Mononuclear cell (primary cell): Measurements from ENCODE around the gene DBNDD1. TPM values are rescaled to one million over a fixed set of nuclear protein-coding genes. Genes with fewer than 3 reads are reported as not detected.
"Not testable (repeated sequence)": the region's sequence is repeated elsewhere in the genome, so short reads cannot be mapped to it uniquely, and the experiment has no call there.

Experiments used
- H3K27me3 ChIP-seq: 2 replicates; pipeline ENCODE4 v1.6.0; 2011; ENCODE audit warnings: low read length, control low read depth; ENCODE audit not compliant: insufficient read depth
- H3K4me1 ChIP-seq: 2 replicates; pipeline ENCODE4 v1.5.1; 2011; ENCODE audit warnings: mild to moderate bottlenecking, low read length, control low read depth; ENCODE audit not compliant: insufficient read depth
- H3K4me3 ChIP-seq: 2 replicates; pipeline ENCODE4 v1.5.1; 2011; ENCODE audit warnings: mild to moderate bottlenecking, low read length, moderate library complexity
- H3K9me3 ChIP-seq: 2 replicates; pipeline ENCODE4 v1.5.1; 2011; ENCODE audit warnings: low read depth, mild to moderate bottlenecking, control low read depth, low read length
- total RNA-seq: library from RNA; depleted of rRNA; stranded (reverse); fragments of >200 nt; gene quantifications from one replicate; pipeline ENCODE4 v1.2.3, GENCODE V29; 2012

DBNDD1 gene
- total RNA-seq, 1 donor, result 1.8 TPM

- Histone ChIP-seq H3K9me3 (no peaks in the 10 kb centered on the region), H3K4me1 (peaks cover 17% of the 10 kb centered on the region), H3K27me3 (no peaks in the 10 kb centered on the region), H3K4me3 (peak overlapping the region; percentile 16)
Observed at GRCh38 chr16:90009172-90009899, 9.9 kb downstream of the DBNDD1 start.

- Histone ChIP-seq H3K4me3 (peak overlapping the region; percentile 16), H3K9me3 (no peaks in the 10 kb centered on the region), H3K4me1 (peaks cover 17% of the 10 kb centered on the region), H3K27me3 (no peaks in the 10 kb centered on the region)
Observed at GRCh38 chr16:90008708-90009145, 10.5 kb downstream of the DBNDD1 start.

DNA sequence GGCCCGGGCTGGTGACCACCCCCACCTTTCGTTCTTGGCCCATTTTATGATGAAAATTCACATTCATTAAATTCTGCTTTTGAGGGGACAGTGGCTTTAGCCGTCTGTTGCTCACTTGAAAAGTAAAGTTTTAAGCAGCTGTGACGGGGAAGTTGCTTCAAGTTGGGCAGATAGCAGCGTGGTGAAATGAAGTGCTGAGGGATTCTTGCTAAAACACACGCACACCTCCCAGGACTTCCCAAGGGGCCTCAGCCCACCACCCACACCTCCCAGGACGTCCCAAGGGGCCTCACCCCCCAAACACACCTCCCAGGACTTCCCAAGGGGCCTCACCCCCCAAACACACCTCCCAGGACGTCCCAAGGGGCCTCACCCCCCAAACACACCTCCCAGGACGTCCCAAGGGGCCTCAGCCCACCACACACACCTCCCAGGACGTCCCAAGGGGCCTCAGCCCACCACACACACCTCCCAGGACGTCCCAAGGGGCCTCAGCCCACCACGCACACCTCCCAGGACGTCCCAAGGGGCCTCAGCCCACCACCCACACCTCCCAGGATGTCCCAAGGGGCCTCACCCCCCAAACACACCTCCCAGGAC lies 11.5 kb downstream of the DBNDD1 start:
- not testable (repeated sequence) for H3K27me3 ChIP-seq, H3K9me3 ChIP-seq, H3K4me3 ChIP-seq
- H3K4me1 ChIP-seq, result peaks cover 13% of the 10 kb centered on the region

DNA sequence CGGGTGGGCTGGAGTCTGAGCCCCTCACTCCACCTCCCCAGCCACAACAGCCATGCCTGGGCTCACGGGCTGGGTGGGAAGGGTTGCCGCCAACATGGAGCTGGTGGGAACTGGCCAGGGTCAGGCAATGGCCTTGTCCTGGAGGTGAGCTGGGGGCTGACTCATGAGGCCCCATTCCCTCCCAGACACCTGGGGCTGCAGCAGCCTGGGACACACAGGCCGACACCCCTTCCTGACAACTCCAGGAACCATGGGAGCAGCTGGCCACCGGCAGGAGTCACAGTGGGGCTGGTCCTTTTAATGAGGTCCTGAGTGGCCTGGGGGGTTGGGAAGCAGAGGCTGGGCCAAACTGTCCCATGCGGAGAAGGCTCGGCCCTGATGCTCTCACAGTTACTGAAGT lies 12.2 kb downstream of the DBNDD1 start:
- Histone ChIP-seq H3K9me3 (no peaks in the 10 kb centered on the region), H3K4me3 (no peak overlapping the region), H3K4me1 (peaks cover 13% of the 10 kb centered on the region), H3K27me3 (no peaks in the 10 kb centered on the region)

DNA sequence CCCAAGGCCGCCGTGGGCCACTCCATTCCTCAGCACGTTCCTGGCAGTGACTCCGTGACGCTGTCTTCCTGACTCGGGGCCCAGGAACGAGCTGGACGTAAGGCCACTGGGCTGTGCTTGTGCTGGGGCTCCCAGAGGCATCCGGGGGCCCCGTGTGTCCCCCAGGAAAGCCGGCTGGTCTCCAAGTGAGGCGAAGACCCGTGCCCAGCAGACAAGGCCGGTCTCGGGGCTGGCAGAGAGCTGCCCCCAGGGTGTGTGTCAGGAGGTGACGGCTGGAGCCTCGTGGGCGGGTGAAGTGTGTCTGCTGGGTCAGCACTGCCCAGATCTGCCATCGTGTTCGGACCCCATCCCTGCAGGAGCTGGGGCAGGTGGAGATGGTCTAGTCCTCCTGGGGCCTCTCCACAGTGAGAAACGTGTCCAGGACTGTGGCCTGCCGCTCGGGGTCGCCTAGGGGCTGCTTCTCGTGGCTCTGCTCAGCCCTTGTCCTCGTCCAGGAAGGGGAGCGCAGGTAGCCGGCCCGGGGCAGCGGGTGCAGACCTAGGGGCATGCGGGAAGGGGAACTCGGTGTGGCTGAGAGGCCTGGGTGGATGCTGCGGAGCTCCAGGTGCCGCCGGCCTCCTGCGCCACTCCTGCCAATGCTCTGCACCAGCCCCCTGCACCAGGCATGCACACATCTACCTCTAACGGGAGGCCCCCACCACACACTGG lies 13.1 kb downstream of the DBNDD1 start:
- H3K4me1 ChIP-seq, result peaks cover 13% of the 10 kb centered on the region
- no peaks in the 10 kb centered on the region for H3K9me3 ChIP-seq
- H3K27me3 ChIP-seq, result no peaks in the 10 kb centered on the region
- no peak overlapping the region for H3K4me3 ChIP-seq

DNA sequence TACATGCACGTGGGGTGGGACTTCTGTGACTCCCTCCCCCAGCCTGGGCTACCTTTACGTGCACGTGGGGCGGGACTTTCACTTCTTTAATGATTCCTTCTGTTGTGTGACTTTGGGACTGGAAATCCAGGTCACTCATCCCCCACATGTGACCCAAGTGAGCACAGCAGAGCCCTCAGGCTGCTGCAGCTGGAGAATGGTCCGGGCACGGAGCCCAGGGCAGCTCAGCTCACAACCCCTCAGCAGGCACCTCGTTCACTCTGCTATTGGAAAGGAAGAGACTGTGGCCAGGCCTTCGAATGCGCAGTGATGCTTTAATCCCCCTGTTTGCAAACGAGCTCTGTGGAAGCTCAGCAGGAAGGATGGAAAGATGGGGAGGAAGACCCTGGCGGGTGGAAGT lies 14.7 kb downstream of the DBNDD1 start:
- Histone ChIP-seq H3K27me3 (no peaks in the 10 kb centered on the region), H3K4me1 (peaks cover 10% of the 10 kb centered on the region), H3K9me3 (no peaks in the 10 kb centered on the region), H3K4me3 (no peak overlapping the region)

GRCh38 chr16:90002759-90003158 lies 16.5 kb downstream of the DBNDD1 start:
- H3K9me3 ChIP-seq, result no peaks in the 10 kb centered on the region
- H3K4me1 ChIP-seq, result no peaks in the 10 kb centered on the region
- no peaks in the 10 kb centered on the region for H3K27me3 ChIP-seq
- no peak overlapping the region for H3K4me3 ChIP-seq

DNA sequence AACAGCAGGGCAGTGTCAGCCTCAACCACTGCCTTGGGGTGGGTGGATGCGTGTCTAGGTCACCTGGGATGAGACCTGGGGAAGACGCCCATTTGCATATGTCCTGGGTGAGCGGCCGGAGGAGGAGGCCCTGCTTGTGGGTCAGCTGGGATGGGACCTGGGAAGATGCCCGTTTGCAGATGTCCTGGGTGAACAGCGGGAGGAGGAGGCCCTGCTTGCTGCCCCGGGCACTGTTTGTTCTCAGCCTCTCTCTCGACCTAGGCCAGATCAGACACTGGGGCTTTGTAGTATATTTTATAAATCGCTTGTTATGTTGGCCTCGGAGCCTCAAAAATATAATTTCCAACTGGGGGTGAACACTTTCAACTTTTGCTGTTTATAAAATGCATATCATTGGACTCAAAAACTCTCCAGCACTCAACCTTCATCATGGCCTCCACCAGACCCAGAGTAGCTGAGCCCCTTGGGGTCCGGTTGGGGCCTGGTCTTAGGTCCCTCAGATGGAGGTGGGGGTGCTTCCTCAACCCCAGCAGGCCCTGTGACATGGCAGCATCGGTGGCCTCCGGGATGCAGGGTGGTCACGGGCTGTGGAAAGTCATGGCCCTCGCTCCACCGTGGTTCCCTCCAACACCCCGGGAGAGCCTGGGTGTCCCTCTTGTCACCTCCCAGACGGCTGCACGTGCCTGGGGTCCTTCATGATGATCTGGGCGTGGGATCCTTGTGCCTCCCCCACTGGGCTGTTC lies 17.3 kb downstream of the DBNDD1 start:
- Histone ChIP-seq H3K27me3 (no peaks in the 10 kb centered on the region), H3K4me1 (no peaks in the 10 kb centered on the region), H3K9me3 (no peaks in the 10 kb centered on the region), H3K4me3 (no peak overlapping the region)

- Histone ChIP-seq H3K4me3 (no peak overlapping the region), H3K27me3 (no peaks in the 10 kb centered on the region), H3K9me3 (no peaks in the 10 kb centered on the region), H3K4me1 (no peaks in the 10 kb centered on the region)
Observed at GRCh38 chr16:90000733-90001427, 18.4 kb downstream of the DBNDD1 start.

DNA sequence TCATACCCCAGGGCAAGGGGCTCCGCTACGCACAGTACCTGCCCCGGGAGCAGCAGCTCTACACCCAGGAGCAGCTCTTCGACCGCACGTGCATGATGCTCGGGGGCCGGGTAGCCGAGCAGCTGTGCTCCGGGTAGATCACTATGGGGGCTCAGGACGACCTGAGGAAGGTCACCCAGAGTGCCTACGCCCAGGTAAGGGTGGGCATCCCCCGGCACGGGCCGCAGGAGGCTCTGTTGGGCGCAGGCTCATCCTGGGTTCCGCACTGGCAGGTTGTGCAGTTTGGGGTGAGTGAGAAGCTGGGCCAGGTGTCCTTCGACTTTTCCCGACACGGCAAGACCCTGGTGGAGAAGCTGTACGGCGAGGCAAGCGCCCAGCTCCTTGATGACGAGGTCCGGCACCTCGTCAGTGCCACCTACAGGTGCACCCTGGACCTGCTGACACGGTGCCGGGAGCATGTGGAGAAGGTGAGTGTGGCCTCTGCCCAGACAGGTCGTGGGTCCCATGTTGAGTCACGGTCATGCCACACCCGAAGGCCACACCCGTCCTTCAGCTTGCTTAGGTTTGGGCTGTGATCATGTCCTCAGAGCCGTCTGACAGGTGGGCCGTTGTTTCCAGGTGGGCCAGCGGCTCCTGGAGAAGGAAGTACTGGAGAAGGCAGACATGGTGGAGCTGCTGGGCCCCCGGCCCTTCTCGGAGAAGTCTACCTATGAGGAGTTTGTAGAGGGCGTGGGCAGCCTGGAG lies 19.3 kb downstream of the DBNDD1 start:
- Histone ChIP-seq H3K4me3 (no peak overlapping the region), H3K4me1 (no peaks in the 10 kb centered on the region), H3K9me3 (no peaks in the 10 kb centered on the region), H3K27me3 (no peaks in the 10 kb centered on the region)

DNA sequence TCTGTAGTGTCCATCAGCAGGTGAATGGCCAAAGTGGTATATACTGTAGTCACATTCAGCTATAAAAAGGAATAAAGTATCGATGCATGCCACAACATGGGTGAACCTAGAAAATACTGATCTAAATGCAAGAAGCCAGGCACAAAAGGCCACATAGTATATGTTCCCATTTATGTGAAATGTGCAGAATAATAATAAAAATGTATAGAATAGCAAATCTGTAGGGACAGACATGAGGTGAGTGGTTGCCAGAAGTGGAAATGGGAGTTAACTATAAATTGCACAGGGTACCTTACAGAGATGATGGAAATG lies 23.1 kb downstream of the DBNDD1 start:
- H3K4me1 ChIP-seq, result no peaks in the 10 kb centered on the region
- no peak overlapping the region for H3K4me3 ChIP-seq
- H3K27me3 ChIP-seq, result no peaks in the 10 kb centered on the region
- no peaks in the 10 kb centered on the region for H3K9me3 ChIP-seq

DNA sequence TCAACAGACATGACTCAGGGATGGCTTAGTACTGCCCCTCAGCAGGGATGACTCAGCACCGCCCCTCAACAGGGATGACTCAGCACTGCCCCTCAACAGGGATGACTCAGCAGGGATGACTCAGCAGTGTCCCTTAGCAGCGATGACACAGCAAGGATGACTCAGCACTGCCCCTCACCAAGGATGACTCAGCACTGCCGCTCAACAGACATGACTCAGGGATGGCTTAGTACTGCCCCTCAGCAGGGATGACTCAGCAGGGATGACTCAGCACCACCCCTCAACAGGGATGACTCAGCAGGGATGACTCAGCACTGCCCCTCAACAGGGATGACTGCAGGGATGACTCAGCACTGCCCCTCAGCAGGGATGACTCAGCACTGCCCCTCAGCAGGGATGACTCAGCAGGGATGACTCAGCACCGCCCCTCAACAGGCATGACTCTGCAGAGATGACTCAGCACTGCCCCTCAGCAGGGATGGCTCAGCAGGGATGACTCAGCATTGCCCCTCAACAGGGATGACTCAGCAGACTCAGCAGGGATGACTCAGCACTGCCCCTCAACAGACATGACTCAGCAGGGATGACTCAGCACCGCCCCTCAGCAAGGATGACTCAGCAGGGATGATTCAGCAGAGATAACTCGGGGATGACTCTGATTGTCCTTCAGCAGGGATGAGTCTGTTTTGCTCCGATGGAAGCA lies 23.6 kb downstream of the DBNDD1 start:
- not testable (repeated sequence) for H3K9me3 ChIP-seq, H3K4me1 ChIP-seq, H3K4me3 ChIP-seq, H3K27me3 ChIP-seq

GRCh38 chr16:89994721-89995474 lies 24.4 kb downstream of the DBNDD1 start:
- not testable (repeated sequence) for H3K27me3 ChIP-seq, H3K4me3 ChIP-seq, H3K9me3 ChIP-seq, H3K4me1 ChIP-seq
